Occipital lobe (tissue), 2 donors: ENCODE data around the gene NUCKS1. TPM values are rescaled to one million over a fixed set of nuclear protein-coding genes. Genes with fewer than 3 reads are reported as not detected.

ENCODE experiments used
- DNase-seq: peaks from one replicate; lab custom pipeline; 2025; lab: John Stamatoyannopoulos, UW
- total RNA-seq: library from RNA; depleted of rRNA; stranded (reverse); fragments of >200 nt; gene quantifications from one replicate; pipeline ENCODE4 v1.2.3, GENCODE V29; 2014

Gene NUCKS1
- total RNA-seq, 1 donor from 2014 or later, result 257 TPM

DNA sequence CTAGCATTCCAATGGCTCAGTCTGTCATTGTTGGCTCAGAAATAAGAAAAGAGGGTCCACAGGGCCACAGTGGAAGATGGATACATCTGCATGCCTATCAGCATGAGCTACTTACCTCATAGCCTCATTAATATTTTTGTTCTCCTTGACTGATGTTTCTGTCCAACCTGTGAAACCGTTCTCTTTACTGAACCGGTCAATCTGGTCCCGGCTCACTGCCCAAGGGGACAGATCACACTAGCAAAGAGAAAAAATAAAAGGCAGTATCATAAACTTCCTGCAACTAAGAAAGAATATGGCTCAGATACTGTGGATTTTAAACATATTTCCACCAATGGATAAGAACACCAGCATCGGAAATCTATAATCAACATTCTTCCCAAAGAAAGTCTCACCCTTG, 20.6 kb upstream of the NUCKS1 start:
- no peak for DNase-seq

DNA sequence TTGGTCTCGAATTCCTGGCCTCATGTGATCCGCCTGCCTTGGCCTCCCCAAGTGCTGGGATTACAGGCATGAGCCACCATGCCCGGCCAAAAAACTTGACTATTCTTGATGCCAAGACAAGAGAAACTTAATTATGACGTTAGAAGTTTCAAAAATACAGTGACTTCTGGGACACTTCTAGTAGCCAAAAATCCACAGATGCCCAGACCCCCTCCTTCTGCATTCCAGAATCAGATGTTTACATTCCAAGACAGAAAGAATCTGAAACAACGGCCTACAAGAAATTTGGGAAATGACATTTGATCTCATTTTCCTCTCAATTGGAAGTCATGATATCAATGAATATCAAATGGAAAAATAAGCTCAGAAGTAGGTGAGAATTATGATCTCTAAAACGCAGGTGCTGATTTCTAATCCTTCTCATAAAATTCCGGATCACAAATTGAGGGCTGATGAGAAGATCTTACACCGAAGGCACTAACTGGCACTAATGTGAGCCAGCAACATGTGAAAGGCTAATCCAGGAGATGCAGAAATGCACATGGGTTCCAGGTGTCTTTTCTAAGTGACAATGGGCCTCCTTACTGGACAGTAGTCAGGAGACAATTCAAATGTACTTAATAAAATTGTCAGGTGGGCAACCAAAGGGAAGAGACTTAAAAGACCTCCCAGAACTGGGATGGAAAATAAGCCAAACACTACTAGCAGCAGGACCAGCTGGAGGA, 19.8 kb upstream of the NUCKS1 start:
- no peak for DNase-seq

DNA sequence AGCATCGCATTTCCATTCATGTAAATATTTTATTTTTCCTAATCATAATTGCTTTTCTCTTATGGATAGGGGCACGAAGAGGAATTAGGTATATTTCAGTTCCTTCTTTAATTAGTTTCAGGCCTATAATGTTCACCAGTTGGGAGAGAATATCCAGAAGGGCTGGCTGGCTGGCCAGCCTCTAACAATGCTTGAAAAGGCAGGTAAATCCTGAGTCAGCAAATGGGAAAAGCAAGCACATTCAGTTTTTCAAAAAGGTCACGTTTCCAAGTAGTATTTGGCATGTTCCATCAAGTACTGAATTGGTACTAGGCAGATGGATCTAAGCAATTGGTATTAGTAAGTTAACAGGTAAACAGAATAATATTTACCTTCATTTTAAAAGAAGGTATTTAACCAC, 17.3 kb upstream of the NUCKS1 start:
- no peak for DNase-seq

GRCh38 chr1:205766570-205766969, 16.6 kb upstream of the NUCKS1 start:
- DNase-seq, result no peak

GRCh38 chr1:205766038-205766437, 16.1 kb upstream of the NUCKS1 start:
- DNase-seq, result no peak

GRCh38 chr1:205764578-205764977, 14.6 kb upstream of the NUCKS1 start:
- no peak for DNase-seq

DNA sequence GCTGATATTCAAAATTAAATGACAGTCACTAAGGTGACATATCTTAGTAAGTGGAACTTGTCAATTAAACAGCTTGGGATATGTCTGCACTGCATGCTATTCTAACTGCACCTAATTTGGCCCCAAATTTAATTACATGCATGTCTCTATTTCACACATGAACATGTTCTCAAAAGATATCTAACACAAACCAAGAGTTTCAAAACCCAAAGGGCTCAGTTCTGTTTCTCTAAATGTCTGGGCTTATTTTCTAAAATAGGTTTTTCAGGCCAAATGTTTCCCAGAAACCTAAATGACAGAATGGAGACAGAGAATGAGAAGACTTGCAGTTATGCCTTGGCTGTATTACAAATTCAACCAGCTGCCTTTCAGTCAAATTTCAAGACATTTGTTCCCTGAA, 14.0 kb upstream of the NUCKS1 start:
- DNase-seq, result no peak

GRCh38 chr1:205760606-205761005, 10.6 kb upstream of the NUCKS1 start:
- DNase-seq, result no peak

GRCh38 chr1:205756552-205756951, 6.6 kb upstream of the NUCKS1 start:
- no peak for DNase-seq

- DNase-seq, result no peak
Measured at GRCh38 chr1:205754857-205755256, 4.9 kb upstream of the NUCKS1 start.

DNA sequence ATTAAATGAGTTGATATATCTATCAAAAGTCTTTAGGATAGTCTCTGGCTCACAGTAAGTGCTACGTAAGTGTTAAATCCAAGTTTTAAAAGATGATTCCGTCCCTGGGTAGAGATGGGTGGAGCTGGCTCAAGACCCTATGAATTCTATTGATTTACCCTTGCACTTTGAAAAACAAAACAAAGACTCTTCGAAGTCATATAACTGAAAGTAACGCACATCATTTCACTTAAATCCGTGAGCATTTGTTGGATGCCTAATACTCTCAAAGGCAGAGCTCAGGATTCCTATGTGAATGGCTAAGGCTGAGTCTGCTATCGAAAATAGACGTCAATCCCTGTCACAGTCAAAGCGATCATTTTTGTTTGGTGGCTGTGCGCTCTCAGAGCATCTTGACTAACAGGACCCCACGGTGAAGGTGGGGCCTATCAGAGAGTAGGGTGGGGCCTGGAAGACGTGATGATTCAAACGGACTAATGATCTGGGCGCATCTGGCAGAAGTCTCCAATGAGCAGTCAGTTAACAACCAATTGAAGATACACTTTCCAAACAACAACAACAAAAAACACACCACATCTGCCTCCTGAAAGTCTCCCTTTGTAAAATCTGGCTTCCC, 1.2 kb upstream of the NUCKS1 start:
- no peak for DNase-seq

DNA sequence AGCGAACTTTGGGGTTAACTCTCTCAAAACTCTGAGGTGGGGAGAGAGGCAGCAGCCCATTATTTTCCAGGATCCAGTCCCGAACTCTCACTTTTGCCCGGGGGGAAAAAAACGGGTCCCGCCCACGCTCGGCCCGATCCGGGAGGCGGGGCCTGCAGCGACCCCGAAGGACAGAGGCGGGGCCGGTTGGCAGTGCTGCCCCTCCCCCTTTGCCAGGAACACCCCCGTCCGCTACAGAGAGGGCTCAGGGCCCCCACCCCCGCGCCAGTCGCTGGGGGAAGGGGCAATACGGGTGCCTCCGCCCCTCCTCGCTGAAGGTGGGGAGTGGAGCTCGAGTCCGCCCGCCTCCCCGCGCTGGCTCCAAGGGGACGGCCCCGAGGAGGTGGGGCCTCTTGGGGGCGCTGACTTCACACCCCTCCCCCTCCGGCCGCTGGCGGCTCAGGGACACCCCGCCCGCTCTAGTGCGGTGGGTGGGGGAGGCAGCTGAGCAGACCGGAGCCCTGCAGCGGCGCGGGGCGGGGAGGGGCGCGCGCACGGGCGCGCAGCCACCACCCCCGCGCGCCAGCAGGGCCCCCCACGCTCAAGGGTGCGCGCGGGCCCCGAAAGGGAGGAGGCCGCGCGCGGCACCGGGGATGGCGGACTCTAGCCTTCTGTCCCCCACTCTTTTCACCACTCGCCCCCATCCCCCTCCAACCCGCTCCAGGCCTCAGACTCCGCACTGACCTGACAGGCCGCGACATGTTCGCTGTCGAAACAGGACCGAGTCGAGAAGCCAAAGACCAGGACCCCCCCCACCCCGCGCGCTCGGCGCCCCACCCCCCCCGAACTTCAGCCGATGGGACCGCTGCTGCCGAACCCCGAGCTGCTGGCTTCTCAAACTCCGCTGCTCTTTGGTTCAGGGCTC, 496 bp downstream of the NUCKS1 start:
- peak; percentile 86 for DNase-seq

DNA sequence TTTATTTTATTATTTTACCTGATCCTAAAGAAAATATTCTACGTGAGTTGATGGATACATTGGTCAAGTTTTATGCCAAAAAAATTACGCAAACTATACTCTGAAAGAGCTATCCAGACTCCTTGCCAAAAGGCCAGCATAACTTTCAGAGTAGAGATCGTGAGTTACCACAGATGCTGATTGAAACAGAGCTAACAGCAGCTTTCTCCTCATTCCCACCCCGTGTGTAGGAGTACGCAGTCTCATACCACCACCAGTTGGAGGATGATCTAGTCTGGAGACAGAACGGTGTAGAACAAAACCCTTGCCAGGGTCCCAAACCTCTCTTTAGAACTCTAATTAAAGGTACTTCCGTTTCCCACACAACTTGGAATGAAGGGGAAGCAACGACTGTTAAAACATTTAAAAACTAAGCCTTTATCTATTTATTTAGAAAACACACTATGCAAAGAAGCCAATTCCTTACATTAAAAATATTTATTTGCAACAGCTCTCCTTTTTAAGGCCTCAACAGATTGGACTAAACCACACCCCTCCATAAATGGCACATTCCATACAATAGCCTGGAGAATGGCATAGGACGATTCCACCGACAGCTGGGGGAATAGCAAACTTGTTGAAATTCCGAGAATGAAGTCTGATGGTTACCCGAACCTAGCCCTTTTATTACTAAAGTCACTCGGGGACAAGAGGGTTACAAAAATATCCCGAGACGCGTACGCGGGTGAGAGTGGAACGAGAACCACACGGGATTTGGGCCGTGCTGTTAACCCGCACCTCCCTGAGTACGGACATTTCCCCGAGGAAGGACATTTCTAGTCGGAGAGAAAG, 1.4 kb downstream of the NUCKS1 start:
- peak; percentile 61 for DNase-seq

DNA sequence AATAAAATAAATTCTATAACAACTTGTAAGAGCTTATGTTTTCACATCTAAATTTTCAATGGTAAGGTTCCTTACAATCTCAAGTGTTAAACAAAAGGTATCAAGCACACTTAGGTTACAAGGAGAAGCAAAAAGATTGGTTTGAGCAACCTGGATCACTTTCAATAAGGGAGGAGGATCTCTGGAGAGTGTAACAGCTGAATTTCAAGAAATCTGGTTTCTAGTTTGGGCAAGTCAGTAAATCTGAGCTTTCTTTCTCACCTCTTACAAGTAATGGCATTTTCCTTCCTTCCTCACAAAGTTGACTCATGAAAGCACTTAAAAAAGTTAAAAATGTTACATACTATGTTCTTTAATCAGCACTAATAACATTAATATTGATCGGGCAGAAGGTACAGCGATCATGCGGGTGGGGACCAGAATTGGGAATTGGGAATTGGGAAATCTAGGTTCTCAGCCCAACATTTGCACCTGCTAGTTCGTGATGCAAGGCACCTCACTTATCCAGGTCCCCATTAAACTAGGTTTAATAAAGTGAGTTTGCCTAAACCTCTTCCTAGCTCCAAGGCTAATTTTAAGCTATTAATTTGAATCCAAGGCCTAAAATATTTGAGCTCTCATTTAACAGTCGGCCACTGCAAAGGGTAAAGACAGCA, 3.1 kb downstream of the NUCKS1 start:
- DNase-seq, result no peak

DNA sequence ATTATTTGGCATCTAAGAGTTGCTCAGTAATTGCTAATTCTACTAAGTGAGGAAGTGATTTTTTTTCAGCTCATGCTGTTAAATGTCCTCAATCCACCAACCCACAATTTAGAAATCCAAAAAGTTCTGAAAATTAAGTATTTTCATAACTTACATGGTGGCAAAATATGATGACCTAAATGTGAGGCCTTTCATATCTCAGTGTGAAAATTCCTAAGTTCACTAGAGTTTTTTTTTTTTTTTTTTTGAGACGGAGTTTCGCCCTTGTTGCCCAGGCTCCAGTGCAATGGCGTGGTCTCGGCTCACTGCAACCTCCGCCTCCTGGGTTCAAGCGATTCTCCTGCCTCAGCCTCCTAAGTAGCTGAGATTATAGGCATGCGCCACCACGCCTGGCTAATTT, 5.6 kb downstream of the NUCKS1 start:
- DNase-seq, result no peak

DNA sequence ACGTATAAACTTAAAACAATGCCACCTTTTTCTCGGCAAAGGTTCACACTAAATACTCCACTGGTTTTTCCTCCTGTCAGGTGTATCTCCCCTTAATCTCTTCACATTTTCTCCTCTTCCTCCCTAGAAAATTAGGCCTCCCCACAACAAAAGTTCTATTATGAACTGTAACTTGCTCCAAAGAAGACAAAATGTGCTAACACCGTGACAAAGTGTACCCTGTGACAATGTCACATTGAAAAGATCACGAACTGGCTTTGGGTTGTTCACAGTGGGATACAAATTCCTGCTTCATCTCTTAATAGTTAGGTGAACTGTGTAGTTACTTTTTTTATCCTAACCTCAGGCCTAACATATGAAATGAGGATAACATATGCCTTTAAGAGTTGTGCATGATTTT, 6.0 kb downstream of the NUCKS1 start:
- DNase-seq, result no peak

DNA sequence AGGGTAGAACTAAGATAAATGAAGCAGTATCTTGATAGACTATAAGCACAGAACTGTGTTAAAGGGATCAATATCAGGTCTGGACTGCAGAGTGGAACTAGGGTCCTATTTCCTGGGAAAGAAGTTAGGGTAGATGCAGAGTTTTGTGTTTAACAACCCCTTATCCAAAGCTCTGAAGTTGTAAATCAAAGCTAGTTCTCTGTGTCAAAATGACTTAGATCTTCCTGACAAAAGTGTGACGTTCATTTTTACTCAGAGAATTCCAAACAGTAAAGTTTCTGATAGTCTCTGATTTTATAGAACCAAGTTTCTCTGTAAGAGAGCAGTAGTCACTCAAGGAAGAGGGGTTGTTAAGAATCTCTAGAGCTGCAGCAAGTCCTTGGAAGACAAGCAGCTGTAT, 8.3 kb downstream of the NUCKS1 start:
- no peak for DNase-seq

DNA sequence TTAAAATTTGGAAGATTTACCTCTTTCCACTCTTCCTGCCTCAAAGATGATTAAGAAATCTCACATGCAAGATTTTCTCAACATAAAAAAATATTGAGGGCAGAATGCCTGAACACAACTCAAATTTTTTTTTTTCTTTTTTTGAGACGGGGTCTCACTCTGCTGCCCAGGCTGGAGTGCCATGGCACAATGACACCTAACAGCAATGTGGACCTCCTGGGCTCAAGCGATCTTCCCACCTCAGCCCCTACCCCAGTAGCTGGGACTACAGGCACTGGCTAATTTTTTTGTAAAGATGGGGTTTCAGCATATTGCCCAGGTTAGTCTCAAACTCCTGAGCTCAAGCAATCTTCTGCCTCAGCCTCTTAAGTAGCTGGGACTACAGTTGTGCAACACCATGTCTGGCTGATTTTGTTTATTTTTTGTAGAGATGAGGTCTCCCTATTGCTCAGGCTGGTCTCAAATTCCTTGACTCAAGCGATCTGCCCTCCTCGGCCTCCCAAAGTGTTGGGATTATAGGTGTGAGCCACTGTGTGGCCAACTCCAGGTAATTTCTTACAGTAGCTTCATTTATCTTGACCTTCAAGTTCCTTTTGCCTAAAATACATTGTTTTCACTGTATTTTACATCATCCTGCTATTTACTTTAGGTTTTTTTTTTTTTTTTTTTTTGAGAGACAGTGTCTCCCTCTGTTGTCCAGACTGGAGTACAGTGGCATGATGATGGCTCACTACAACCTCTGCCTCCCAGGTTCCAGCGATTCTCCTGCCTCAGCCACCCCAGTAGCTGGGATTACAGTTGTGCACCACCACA, 10.4 kb downstream of the NUCKS1 start:
- DNase-seq, result no peak

- DNase-seq, result no peak
Measured at GRCh38 chr1:205735218-205735617, 14.8 kb downstream of the NUCKS1 start.
